Superior temporal gyrus (tissue), 1 donor: ENCODE data around the gene ATP11A.

Experiments
- DNase-seq: peaks from one replicate; pipeline ENCODE4 v3.0.0-alpha.2; 2016; ENCODE audit errors: extremely low spot score

Gene ATP11A

DNA sequence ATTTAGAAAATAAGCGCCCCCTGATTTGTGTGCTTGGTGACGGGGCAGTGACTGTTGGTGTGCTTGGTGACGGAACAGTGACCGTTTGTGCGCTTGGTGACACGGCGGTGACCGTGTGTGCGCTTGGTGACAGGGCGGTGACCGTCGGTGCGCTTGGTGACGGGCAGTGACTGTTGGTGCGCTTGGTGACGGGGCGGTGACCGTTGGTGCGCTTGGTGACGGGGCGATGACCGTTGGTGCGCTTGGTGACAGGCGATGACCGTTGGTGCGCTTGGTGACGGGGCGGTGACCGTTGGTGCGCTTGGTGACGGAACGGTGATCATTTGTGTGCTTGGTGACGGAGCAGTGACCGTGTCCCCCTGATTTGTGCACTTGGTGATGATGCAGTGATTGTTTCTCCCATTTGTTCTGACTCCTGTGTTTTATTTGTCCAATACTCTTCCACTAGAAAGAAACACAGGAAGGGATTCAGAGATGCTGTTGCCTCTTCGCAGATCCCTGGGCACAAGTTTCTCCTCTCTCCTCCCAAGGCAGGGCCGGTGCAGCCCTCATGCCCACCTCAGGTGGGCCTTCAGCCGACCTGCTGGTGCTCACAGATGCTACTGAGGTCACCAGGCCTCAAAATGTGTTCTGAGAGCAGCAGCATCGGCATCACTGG, 128.3 kb downstream of the ATP11A start:
- DNase-seq = no peak

DNA sequence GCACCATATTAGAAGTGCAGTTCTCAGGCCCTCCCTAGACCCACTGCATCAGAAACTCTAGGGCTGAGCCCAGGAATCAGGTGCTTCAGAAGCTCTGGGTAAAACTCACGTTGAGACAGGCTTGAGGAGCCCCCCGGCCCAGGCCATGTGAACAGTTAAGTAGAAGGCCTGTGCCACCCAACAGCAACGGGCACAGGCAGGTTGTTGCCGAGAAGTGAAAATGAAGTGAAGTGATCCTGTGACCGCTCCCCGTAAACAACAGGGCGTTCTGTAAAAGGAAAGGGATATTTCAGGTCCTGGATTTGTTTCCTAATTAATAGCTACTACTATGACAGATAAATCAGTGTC, 128.8 kb downstream of the ATP11A start:
- DNase-seq = no peak

DNA sequence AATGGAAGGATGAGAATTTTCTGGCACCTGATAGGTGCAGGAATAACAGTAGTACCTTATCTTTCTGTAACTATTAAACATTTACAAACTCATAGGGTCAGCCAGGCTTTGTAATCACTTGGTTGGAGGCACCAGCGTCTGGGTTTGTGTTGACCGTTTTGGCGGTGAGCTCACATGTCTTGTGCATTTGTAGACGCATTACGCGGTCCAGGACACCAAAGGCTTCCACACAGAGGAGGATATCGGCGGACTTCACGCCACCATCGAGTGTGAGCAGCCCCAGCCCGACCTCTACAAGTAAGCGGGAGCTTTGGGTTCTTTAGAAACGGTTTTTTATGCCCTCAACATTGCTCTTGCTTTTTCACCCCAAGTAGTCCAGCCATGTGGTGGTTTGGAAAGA, 129.3 kb downstream of the ATP11A start:
- DNase-seq = no peak

DNA sequence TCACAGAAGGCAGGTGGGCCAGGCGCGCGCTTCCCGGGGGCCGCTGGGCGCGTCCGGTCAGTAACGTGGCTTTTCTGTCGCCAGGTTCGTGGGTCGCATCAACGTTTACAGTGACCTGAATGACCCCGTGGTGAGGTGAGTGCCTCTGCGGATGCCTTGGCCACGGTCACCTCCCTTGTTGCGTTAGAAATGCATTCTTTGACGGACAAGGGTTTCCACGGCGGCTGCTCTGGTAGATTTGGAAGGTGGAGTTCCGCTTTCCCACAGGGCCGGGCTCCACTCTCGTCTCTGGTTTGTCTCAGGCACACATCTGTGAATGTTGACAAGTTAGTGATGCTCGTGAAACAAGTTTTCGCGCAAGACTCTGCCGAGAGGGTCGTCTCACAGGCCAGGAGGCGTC, 130.0 kb downstream of the ATP11A start:
- no peak for DNase-seq

DNA sequence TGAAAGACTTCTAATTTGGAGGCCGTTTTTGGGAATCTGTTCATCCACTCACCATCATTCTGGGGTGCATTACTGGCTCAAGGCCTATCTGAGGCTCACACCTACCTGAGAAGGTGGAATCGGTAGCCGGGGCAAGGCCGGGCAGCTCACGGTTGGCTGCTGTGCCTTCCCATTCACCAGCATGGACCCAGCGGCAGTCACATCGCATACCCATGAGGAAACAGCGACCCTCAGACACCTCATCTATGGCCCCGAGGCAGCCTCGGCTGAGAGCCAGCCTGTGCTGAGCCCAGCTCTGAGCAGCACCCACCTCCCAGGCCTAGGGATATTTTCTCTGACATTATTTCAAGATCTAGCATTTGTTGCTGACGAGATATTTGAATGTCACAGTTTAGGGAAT, 130.5 kb downstream of the ATP11A start:
- no peak for DNase-seq

DNA sequence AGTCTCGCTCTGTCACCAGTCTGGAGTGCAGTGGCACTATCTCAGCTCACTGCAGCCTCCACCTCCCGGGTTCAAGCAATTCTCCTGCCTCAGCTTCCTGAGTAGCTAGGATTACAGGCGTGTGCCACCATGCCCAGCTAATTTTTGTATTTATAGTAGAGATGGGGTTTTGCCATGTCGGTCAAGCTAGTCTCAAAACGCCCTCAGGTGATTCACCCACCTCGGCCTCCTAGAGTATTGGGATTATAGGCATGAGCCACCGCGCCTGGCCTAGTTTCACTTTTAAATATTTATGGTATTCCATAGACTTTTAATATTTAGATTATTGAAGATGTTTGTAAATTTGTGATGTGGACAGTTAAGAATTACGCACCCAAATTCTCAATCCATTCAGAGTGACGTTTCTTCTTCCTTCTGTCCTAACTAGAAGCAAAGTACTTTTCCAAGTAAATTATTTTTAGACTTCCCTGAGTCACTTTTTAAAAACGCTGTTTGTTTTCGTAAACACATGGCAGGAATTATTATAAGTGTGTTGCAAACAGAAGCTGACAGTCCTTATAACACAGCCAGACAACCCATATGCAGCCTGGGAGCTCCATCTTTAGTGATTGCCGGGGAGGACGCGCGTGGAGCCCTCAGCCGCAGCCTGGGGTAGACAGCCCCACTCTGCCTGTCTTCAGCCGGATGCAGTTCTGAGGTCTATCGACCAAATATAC, 131.7 kb downstream of the ATP11A start:
- no peak for DNase-seq

DNA sequence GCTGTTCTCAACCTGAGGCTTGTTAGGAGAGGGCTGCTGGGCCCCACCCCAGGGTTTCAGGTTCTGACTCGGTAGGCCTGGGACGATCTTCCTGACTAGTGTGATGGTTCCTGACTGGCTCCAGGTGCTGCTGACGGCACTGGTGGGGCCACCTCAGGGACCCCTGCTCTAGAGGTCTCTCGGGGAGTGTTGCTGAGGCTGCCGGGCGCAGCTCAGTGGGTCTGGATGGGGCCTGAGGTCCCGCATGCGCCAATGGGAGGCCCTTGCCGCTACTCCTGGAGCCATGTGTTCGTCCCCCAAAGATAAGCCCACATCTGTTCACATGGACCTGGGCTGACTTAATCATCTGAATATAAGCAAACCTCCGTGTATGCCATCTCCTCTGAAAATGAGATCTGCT, 133.0 kb downstream of the ATP11A start:
- no peak for DNase-seq

DNA sequence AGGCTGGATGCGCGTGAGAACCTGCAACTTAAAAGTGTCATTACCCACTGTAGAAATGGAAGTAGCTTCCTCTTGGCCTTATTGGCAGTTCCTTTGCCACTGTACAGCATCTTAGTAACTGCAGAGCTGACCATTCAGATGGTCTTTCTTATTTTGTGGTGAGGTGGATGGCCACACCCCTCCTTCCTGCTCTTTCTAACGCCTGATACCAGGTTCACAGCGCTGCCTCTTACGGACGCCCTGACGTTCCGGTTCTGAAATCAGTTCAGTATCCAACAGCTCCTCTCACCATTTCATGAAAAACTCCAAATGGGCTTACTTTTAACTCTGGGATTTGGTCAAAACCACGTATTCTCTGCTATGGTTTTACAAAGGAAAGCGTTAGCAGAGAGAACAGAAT, 134.6 kb downstream of the ATP11A start:
- no peak for DNase-seq

DNA sequence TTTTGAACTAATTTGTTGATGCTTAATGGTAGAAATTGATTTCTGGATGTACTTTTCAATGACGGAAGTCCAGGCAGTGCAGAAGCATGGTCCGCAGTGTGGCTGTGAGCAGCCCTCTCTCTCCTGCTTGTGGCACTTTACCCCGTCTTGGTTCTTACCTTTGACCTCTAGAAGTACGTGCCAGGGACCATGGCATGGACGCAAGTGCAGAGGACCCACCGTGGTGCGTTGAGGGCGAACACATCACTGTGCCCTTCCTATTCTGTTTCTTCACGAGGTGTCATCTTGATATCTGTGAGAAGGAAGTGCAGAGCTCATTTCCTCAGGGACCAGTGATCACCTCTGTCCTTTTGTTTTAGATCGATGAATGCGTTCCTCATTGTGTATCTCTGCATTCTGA, 135.2 kb downstream of the ATP11A start:
- no peak for DNase-seq

DNA sequence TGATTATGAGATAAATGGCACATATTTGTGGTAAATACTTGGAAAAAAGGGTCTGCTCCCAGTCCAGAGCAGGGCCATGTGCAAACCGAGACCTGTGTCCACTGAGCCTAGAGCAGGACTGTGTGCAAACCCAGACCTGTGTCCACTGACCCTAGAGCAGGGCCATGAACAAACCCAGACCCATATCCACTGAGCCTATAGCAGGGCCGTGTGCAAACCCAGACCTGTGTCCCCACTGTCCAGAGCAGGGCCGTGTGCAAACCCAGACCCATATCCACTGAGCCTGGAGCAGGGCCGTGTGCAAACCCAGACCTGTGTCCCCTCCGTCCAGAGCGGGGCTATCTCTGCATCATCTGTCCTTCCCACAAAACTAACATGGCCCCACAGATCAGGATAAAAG, 136.0 kb downstream of the ATP11A start:
- no peak for DNase-seq

DNA sequence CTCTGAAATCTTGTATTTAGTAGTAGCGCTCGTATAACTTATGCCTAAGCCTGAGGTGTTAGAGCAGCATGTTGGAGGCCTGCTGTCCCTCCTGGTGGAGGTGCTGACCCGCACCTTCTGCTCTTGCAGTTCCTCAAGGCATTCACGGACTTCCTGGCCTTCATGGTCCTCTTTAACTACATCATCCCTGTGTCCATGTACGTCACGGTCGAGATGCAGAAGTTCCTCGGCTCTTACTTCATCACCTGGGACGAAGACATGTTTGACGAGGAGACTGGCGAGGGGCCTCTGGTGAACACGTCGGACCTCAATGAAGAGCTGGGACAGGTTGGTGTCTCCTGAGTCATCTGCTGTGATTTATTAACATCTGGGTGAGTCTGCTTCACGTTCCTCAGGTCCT, 136.7 kb downstream of the ATP11A start:
- no peak for DNase-seq

DNA sequence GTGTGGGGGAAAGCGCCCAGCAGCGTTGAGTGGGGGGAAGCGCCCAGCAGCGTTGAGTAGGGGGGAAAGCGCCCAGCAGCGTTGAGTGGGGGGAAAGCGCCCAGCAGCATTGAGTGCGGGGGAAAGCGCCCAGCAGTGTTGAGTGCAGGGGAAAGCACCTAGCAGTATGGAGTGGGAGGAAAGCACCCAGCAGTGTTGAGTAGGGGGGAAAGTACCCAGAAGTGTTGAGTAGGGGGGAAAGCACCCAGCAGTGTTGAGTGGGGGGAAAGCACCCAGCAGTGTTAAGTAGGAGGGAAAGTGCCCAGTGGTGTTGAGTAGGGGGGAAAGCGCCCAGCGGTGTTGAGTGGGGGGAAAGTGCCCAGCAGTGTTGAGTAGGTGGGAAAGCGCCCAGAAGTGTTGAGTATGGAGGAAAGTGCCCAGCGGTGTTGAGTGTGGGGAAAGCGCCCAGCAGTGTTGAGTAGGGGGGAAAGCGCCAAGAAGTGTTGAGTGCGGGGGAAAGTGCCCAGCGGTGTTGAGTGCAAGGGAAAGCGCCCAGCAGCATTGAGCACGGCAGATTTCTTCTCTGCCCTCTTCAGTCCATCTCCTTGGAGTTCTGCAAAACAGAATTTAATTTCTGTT, 138.4 kb downstream of the ATP11A start:
- no peak for DNase-seq

DNA sequence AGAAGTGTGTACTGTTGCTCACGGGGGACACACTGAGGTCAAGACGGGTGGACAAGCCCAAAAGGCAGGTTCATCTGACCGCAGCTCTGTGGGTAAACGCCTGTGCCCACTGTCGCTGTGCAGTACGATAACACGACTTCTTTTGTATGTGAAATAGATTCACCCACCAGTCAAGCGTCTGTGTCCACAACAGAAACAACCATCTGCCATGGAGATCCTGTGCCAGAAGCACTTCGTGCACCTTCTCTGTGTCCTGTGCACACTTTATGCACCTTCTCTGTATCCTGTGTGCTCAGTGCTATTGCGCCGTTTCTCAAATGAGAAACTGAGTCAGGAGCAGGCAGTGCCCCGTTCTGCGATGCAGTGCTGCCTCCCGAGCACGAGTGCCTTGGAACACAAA, 138.9 kb downstream of the ATP11A start:
- DNase-seq = no peak

DNA sequence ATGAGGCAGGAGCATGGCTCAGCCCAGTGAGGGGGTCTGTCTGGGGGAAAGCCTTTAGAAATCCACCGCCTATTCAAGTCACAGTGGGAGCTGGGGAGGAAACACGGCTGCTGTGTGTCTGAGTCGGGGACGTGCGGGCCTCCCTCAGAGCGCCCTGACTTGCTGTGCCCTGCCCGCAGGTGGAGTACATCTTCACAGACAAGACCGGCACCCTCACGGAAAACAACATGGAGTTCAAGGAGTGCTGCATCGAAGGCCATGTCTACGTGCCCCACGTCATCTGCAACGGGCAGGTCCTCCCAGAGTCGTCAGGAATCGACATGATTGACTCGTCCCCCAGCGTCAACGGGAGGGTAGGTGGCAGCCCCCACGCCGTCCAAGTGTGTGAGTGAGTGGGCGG, 141.4 kb downstream of the ATP11A start:
- no peak for DNase-seq

DNA sequence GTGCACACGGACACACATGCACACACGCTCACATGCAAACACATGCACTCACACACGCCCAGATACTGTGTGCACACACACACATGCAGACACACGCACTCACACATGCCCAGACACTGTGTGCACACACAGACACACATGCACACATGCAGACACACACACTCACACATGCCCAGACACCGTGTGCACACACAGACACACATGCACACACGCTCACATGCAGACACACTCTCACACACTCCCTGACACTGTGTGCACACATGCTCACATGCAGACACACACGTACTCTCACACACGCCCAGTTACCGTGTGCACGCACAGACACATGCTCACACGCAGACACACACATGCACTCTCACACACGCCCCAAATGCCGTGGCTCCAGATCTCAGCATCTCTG, 142.0 kb downstream of the ATP11A start:
- no peak for DNase-seq

DNA sequence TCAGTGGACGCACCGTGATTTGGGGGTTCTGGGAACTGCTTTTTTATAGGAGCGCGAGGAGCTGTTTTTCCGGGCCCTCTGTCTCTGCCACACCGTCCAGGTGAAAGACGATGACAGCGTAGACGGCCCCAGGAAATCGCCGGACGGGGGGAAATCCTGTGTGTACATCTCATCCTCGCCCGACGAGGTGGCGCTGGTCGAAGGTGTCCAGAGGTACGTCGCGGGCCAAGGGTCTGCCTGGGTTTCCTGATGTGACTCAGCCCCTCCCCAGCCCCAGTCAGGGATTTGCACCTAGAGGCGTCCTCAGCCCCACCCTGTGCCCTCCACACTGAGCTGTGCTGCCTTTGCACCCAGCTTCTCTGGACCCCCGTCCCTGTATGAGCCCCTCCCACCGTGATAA, 143.0 kb downstream of the ATP11A start:
- no peak for DNase-seq

DNA sequence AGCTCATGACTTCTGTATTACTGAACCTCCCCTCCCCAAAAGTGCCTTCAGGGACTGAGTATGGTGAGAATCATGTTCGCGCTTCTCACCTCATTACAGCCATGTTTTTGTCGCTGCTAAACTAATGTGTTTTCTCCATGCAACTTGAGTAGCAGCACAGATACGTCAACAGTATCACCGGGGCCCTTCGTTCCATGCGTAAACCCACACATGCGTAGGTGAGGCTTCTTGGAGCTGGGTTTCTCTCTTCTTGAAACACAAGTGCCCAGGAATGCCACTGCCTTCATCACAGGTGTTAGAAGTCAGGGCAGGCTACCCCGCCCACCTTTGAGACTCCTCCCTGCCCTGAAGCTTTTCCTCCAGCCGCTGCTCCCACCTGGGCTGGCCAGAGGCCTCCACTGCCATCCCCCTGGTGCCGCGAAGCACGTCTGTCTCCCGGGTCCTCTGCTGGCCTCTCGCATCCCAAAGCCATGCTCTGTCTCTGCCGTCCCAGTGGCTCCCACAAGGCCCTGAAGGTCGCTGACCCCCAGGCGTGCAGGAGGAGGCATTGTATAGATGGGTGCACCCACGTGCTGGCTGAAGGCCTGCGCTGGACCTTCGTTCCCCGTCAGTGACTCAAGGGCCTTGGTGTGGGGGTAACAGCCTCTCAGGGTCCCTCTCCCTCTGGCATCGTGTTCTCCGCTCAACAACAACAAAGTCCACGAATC, 143.9 kb downstream of the ATP11A start:
- no peak for DNase-seq

DNA sequence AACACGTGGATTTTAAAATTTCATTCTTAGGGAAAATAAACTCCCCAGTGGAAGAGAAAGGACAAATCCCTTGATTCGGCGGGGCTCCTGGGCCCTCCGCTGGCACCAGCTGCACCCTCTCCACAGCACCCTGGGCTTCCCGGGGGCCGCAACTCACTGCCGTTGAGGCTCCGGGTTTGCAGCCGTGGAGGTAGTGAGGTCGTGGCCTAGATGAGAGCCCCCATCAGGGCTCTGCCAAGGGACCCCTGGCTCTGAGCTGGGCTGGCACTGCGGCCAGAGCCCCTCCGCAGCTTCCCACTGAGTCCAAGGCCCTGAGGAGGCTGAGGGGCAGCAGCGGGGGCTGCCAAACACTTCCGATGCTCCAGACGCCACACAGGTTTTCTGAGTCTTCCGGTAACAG, 145.5 kb downstream of the ATP11A start:
- DNase-seq = no peak

DNA sequence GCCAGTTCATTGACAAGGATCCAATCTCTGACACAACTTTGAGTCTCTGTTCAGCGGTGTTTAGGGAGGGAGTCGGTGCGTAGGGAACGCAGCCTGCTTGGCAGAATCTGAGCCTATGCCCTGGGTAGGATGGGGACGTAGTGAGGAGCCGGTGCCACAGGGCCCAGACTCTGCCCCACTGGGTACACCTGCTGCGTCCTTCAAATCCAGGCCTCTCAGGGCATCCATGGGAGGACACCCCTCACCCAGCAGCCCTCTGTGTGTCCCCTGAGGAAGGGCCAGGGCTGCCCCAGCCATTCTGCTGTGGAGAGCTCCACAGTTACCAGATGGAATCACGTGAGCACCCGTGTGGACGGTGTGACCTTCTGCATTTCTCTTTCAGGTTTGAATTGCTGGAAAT, 146.0 kb downstream of the ATP11A start:
- no peak for DNase-seq

DNA sequence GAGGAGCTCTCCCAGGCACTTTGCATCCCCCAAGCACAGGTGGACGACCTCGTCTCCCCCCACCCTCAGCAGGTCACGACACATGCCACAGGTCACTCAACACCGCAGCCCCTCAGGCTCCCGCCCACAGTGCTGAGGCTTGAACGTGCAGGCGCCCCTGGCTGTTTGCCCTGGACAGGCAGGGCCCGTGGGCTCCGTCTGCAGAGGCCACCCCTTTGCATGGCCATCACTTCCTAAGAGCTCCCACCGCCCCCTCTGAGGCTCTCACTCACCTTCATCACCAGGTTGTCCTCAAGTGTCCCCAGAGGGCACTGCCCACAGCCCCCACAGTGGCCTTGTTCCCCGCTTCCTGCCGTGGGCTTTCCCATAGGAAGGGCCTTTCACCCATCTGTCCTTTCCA, 147.1 kb downstream of the ATP11A start:
- DNase-seq = no peak

DNA sequence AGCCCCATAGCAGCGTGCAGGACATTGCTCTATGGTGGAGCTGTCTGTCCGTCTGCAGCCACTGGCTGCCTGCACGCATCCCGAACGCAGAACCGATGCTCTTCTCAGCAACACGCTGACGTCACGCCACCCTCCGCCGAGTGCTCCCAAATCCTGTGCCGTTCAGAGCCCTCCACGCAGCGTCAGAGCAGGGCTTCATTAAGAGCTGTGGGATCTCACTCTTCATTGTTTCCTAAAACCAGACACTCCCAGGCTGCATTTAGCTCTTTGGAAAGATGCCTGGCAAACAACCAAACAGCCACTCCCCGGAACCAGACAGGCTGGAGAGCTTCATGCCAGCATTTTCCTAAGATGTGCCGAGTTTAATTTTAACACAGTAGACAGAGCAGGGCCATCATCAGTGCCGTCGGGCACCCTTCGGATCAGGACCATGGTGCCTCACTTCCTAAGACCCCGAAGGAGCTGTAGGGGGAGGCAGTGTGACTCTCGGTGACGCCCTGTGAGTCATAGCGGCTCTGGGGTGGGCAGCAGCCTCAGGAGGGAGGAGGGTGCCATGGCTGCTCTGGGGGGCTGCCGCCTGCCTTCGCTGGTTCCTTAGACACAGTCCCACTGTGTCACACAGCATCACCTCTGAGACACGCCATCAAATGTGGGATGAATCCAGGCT, 147.7 kb downstream of the ATP11A start:
- DNase-seq = peak; percentile 29
